ENCODE measurements around the gene ITGA3.

ITGA3 gene

DNA sequence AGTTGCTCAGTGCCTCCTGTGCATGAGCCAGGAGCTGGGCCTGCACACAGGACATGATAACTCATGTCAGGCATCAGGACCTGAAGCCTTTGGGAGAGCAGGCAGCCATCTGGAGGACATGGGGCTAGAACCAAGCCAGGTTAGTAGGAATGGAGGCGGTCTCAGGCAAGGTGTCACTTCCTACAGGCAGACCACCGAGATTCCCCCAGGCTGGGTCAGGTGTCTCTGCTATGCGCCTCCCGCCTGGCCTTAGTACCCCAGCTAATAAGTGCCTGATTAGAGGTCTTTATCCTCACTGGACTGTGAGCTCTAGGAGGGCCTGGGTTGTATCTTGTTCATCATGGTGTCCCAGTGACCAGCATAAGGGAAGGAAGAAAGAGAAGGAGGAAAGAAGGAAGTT, 58.5 kb downstream of the ITGA3 start:
- Histone ChIP-seq H3K27me3 (ENCODE audit: insufficient read depth, poor library complexity, severe bottlenecking) (peaks cover 11% of the 10 kb centered on the region), H3K4me3 (ENCODE audit: severe bottlenecking) (no peak overlapping the region), H3K36me3 (ENCODE audit: low read depth) (no peaks in the 10 kb centered on the region), H3K4me1 (ENCODE audit: insufficient read depth, poor library complexity, severe bottlenecking) (no peaks in the 10 kb centered on the region), H3K9me3 (ENCODE audit: severe bottlenecking) (no peaks in the 10 kb centered on the region), H3K27ac (ENCODE audit: poor library complexity, severe bottlenecking) (no peak overlapping the region)
- TF ChIP-seq, protein P1, sequence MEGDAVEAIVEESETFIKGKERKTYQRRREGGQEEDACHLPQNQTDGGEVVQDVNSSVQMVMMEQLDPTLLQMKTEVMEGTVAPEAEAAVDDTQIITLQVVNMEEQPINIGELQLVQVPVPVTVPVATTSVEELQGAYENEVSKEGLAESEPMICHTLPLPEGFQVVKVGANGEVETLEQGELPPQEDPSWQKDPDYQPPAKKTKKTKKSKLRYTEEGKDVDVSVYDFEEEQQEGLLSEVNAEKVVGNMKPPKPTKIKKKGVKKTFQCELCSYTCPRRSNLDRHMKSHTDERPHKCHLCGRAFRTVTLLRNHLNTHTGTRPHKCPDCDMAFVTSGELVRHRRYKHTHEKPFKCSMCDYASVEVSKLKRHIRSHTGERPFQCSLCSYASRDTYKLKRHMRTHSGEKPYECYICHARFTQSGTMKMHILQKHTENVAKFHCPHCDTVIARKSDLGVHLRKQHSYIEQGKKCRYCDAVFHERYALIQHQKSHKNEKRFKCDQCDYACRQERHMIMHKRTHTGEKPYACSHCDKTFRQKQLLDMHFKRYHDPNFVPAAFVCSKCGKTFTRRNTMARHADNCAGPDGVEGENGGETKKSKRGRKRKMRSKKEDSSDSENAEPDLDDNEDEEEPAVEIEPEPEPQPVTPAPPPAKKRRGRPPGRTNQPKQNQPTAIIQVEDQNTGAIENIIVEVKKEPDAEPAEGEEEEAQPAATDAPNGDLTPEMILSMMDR (IDR thresholded peaks at IDR 0.05; ENCODE audit: poor library complexity, severe bottlenecking): no peak
- DNase-seq (ENCODE audit: low spot score) (no peak), ATAC-seq (ENCODE audit: low read depth) (no peak)

DNA sequence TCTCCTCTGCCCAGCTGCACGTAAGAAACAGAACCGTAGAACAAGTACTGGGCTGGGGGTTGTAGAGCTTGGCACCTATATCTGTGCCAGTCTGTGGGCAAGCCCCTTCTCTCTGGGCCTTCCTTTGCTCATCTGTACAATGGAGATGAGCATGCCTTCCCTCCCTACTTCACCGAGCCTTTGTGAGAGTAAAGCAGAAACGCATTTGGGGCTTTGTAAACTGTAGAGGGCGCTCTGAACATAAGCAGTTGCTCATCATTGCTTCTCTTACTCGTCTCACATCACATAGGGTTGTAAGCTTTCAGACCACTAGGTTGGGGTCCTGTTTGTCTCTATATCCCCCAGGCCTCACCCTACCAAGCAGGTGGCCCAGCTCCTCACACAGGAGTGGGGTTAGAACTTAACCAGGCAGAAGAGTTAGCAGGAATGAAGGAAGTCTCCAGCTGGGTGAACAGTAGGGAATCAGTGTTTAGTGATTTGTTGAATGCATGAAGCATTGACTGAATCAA, 59.0 kb downstream of the ITGA3 start:
- H3K27ac ChIP-seq (ENCODE audit: poor library complexity, severe bottlenecking): no peak overlapping the region
- no peaks in the 10 kb centered on the region for H3K4me1 ChIP-seq (ENCODE audit: insufficient read depth, poor library complexity, severe bottlenecking)
- H3K36me3 ChIP-seq (ENCODE audit: low read depth): no peaks in the 10 kb centered on the region
- H3K9me3 ChIP-seq (ENCODE audit: severe bottlenecking): no peaks in the 10 kb centered on the region
- H3K27me3 ChIP-seq (ENCODE audit: insufficient read depth, poor library complexity, severe bottlenecking): peaks cover 11% of the 10 kb centered on the region
- no peak for ATAC-seq (ENCODE audit: low read depth)
- TF ChIP-seq, protein P1 (IDR thresholded peaks at IDR 0.05; ENCODE audit: poor library complexity, severe bottlenecking): peak; percentile 52
- DNase-seq (ENCODE audit: low spot score): no peak
- no peak overlapping the region for H3K4me3 ChIP-seq (ENCODE audit: severe bottlenecking)

DNA sequence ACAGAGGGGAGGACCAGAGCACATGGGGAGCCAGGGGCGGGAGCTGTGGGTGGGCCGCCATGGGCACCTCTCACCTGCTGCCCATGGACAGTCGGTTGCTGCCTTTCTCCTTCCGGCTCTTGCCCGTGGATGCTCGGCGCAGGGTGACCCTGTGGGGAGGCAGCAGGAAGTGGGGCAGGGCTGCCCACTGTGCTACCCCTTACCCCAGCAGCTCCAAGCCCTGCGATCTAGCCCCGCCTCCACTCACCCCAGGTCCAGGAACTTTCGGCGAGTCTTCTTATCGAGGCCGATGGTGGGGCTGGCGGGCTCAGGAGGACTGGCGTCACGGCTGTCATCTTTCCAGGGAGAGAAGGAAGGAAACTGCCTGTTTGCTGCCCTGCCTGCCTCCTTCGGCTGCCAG, 59.8 kb downstream of the ITGA3 start:
- Histone ChIP-seq H3K27me3 (ENCODE audit: insufficient read depth, poor library complexity, severe bottlenecking) (peaks cover 11% of the 10 kb centered on the region), H3K27ac (ENCODE audit: poor library complexity, severe bottlenecking) (no peak overlapping the region), H3K36me3 (ENCODE audit: low read depth) (no peaks in the 10 kb centered on the region), H3K9me3 (ENCODE audit: severe bottlenecking) (no peaks in the 10 kb centered on the region), H3K4me3 (ENCODE audit: severe bottlenecking) (no peak overlapping the region), H3K4me1 (ENCODE audit: insufficient read depth, poor library complexity, severe bottlenecking) (no peaks in the 10 kb centered on the region)
- TF ChIP-seq, protein P1 (IDR thresholded peaks at IDR 0.05; ENCODE audit: poor library complexity, severe bottlenecking): no peak
- ATAC-seq (ENCODE audit: low read depth) (no peak), DNase-seq (ENCODE audit: low spot score) (no peak)

DNA sequence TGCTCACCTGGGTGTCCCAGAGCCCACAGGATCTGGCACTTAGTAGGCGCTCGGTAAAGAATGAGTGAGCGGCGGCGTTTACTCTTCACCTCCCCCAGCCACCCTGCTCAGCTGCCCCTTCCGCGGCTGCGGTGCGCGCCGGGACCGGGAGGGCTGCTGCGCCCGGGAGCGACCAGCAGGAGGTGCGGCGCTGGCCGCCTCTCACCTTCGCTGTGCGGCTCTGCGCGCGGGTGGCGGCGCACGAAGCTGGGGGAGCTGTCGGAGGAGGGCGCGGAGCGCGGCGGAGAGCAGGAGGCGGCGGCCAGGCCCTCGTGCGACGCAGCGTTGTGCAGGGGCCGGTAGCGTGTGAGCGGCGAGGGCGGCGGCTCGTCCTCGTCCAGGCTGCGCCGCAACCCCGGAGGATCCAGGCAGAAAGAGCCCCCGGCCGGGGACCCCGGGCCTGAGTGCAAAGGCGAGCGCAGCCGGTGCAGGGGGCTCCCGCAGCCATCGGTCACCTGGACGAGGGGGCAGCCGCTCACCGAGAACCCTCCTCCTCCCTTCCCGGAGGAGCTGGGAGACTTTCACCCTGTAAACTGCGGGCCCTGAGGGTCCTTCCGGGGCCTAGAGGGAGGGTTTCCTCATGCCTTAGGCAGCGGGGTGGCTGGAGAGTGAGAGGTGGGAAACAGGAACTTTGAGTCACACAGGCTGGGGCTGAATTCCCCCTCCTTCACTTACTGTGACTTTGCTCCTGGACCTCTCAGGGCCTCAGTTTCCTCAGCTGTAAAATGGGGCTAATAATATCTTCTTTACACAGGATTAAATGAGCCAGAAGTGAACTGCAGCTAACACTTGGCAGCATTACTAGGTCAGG, 61.5 kb downstream of the ITGA3 start:
- ATAC-seq (ENCODE audit: low read depth): peak; percentile 85
- H3K4me1 ChIP-seq (ENCODE audit: insufficient read depth, poor library complexity, severe bottlenecking): no peaks in the 10 kb centered on the region
- peaks cover 11% of the 10 kb centered on the region for H3K27me3 ChIP-seq (ENCODE audit: insufficient read depth, poor library complexity, severe bottlenecking)
- H3K27ac ChIP-seq (ENCODE audit: poor library complexity, severe bottlenecking): no peak overlapping the region
- H3K9me3 ChIP-seq (ENCODE audit: severe bottlenecking): no peaks in the 10 kb centered on the region
- no peak for DNase-seq (ENCODE audit: low spot score)
- TF ChIP-seq, protein P1 (IDR thresholded peaks at IDR 0.05; ENCODE audit: poor library complexity, severe bottlenecking): peak; percentile 70
- H3K36me3 ChIP-seq (ENCODE audit: low read depth): no peaks in the 10 kb centered on the region
- H3K4me3 ChIP-seq (ENCODE audit: severe bottlenecking): no peak overlapping the region
